GM08714 (cell line): Measurements from ENCODE around the gene BRI3BP.
"Not testable (repeated sequence)": the region's sequence is repeated elsewhere in the genome, so short reads cannot be mapped to it uniquely, and the experiment has no call there.

Experiments
- H3K4me3 ChIP-seq: fragments of 200-500 bp; sonication (Bioruptor generic); 2 replicates; pipeline ENCODE4 v1.5.1; 2014; ENCODE audit warnings: mild to moderate bottlenecking, low read length, inconsistent platforms
- ZNF274 ChIP-seq: IDR thresholded peaks from 2 replicates; pipeline ENCODE4 v1.6.1; 2012; ENCODE audit warnings: mild to moderate bottlenecking, low read depth, low read length

Gene BRI3BP

GRCh38 chr12:125023065-125023464 is 29.6 kb downstream of the BRI3BP start:
- H3K4me3 ChIP-seq, result no peak overlapping the region
- no peak for TF ChIP-seq ZNF274

DNA sequence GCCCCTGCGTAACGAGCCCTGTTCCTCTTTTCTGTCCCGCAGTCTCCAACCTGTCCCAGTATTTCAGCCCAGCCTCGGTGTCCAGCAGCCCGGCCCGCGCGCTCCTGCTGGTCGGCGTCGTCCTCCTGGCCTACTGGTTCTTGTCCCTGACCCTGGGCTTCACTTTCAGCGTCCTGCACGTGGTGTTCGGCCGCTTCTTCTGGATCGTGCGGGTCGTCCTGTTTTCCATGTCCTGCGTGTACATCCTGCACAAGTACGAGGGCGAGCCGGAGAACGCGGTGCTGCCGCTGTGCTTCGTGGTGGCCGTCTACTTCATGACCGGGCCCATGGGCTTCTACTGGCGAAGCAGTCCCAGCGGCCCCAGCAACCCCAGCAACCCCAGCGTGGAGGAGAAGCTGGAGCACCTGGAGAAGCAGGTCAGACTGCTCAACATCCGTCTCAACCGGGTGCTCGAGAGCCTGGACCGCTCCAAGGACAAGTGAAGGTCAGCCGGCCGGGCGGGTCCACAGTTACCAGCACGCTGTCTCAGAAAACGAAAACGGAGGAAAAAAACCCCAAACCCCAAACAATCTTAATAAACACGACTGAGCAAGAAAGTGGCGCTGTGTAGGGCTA is 31.6 kb downstream of the BRI3BP start:
- TF ChIP-seq ZNF274, result no peak
- no peak overlapping the region for H3K4me3 ChIP-seq

- H3K4me3 ChIP-seq, result no peak overlapping the region
- no peak for TF ChIP-seq ZNF274
Observed at GRCh38 chr12:125025606-125026235, 32.3 kb downstream of the BRI3BP start.

DNA sequence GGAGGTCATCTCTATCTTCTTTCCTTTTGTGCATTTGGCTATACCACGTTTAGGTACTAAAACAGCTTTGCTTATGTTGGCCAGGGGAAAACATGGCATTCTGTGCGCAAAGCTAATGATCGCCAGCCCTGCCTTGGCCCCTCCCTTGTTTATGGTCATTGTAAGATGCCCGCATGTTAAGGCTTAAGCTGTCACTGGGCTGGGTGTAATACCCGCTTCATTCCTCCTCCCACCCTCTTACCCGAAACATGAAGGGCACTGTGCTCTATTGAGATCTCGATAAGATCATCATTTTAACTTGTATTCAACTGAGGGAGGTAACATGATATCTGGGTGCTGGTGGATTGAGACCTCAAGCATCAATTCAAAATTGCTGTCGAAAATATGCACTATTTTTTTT is 34.7 kb downstream of the BRI3BP start:
- no peak for TF ChIP-seq ZNF274
- no peak overlapping the region for H3K4me3 ChIP-seq

DNA sequence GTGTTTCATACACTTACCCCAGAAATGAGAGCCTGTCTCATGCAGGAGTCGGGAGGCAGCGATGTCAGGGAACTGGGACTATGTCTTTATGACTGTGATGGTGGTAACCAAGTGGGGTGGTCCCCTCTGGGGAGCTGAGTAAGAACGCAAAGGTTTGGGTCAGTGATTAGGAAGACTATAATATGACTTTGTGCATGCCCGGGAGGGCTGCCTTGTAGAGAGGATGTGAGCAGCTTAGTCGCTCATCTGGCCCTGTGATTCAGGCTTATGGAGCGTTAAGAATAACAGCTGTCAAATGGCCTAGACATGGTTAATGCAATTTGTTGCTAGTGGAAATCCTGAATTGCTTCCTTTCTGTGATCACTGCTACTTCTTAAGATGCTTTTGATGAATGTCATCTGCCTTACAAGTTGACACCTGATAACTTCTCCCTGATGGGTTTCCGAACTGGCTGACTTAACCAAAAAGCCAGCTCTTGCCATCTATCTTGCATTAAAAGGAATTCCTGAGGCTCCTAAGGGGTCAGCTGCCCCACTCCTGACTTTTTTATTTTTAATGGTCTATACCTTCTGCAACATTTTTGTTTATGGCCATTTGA is 36.4 kb downstream of the BRI3BP start:
- TF ChIP-seq ZNF274, result no peak
- H3K4me3 ChIP-seq, result no peak overlapping the region

- H3K4me3 ChIP-seq, result not testable (repeated sequence)
Observed at GRCh38 chr12:125031471-125031870, 38.0 kb downstream of the BRI3BP start.

DNA sequence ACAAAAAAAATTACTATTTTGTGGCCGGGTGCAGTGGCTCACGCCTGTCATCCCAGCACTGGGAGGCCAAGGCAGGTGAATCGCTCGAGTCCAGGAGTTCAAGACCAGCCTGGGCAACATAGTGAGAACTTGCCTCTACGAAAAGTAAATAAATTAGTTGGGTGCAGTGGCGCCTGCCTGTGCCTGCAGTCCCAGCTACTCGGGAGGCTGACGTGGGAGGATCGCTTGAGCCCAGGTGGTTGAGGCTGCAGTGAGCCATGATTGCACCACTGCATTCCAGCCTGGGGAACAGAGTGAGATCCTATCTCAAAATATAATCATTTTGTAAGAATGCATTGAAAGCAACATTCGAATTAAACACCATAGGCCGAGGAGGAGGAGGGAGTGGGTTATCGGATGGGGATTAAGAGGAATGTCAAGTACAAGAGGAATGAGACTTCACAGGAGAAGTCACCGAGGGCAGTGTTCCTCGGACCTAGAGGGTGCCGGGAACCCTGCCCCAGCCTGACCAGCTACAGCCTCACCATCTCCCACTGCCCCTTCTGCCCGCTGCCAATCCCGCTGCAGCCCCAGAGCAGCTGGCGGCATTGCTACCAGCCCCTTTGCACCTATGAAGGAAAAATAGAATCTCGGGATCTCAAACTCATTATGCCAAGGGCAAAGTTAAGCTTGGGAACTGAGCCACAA is 39.2 kb downstream of the BRI3BP start:
- no peak for TF ChIP-seq ZNF274

DNA sequence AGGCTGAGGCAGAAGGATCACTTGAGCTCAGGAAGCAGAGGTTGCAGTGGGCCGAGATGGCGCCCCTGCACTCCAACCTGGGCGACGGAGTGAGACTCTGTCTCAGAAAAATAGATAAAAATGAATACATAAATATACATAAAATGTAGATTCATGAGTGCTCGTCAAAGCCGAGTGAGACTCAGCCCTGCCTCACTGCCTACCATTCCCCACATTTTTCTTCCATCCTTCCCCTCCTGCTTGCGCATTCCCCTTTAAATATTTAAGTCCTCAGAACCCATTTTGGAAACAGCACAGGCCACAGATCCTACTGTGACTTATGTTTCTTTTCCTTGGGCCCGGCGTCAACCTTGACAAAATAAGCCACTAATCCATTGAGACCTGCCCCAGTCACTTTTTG is 39.8 kb downstream of the BRI3BP start:
- H3K4me3 ChIP-seq, result no peak overlapping the region
- no peak for TF ChIP-seq ZNF274

More for the DNA sequence above, 39.2 kb downstream of the BRI3BP start:
- no peak overlapping the region for H3K4me3 ChIP-seq

- H3K4me3 ChIP-seq, result no peak overlapping the region
- TF ChIP-seq ZNF274, result no peak
Observed at GRCh38 chr12:125038976-125039625, 45.7 kb downstream of the BRI3BP start.

DNA sequence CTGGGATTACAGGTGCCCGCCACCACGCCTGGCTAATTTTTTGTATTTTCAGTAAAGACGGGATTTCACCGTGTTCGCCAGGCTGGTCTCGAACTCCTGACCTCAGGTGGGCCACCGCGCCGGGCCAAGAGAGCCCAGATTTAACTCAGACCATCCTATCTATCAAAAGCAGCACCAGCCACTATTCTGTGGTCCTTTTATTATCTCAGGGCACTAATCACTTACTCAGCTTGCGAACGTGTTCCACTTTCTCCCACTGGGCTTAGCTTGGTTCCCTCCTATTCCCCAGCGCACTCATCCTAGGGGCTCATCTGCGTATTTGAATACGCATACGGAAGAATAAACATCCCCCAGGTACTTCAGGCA is 55.6 kb downstream of the BRI3BP start:
- H3K4me3 ChIP-seq, result peak overlapping the region; percentile 70; the same call in 1 of the 2 replicates
- no peak for TF ChIP-seq ZNF274

GRCh38 chr12:125050446-125050845 is 57.0 kb downstream of the BRI3BP start:
- H3K4me3 ChIP-seq, result no peak overlapping the region
- no peak for TF ChIP-seq ZNF274

DNA sequence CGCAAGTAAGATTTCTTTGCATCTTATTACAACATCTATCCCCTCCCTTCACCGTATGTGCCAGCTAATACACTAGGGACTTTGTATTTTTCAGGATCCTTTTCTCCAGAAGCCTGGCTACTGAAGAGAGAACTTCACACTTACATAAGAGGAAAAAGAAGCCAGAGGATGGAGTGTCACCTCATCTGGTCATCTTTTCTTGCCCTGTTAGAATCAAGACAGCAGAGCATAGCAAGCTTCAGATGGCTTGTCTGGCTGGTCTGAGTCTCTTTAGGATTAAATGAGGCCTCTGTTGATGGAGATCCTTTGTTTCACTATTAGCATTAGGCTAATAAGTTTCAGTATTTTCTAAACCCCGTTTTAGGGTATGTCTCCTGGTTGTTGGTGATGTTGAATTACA is 57.4 kb downstream of the BRI3BP start:
- no peak overlapping the region for H3K4me3 ChIP-seq
- no peak for TF ChIP-seq ZNF274

- TF ChIP-seq ZNF274, result no peak
- no peak overlapping the region for H3K4me3 ChIP-seq
Observed at GRCh38 chr12:125053821-125054220, 60.4 kb downstream of the BRI3BP start.

- TF ChIP-seq ZNF274, result no peak
- no peak overlapping the region for H3K4me3 ChIP-seq
Observed at GRCh38 chr12:125055591-125055990, 62.1 kb downstream of the BRI3BP start.
